PC-9 (cell line): ENCODE measurements around the gene TNFSF13B.

Source experiments
- EZH2 ChIP-seq: fragments of 200-600 bp; sonication (generic); IDR thresholded peaks from 2 replicates; pipeline ENCODE4 v1.8.0; 2017; ENCODE audit warnings: antibody characterized with exemption, low read depth
- TF ChIP-seq, protein P1 (sequence below): fragments of 200-600 bp; sonication (generic); conservative IDR thresholded peaks from 2 replicates; pipeline ENCODE4 v1.6.1; 2017; ENCODE audit warnings: mixed run types, antibody characterized with exemption, mild to moderate bottlenecking, moderate library complexity

DNA sequence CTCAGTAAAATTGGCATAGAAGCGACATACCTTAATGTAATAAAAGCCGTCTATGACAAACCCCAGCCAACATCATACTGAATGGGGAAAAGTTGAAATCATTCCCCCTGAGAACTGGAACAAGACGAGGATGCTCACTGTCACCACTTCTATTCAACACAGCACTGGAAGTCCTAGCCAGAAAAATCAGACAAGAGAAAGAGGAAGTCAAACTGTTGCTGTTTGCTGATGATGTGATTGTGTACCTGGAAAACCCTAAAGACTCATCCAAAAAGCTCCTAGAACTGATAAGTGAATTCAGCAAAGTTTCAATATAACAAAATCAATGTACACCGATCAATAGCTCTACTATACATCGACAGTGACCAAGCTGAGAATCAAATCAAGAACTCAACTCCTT lies 63.3 kb downstream of the TNFSF13B start:
- TF ChIP-seq, protein P1, sequence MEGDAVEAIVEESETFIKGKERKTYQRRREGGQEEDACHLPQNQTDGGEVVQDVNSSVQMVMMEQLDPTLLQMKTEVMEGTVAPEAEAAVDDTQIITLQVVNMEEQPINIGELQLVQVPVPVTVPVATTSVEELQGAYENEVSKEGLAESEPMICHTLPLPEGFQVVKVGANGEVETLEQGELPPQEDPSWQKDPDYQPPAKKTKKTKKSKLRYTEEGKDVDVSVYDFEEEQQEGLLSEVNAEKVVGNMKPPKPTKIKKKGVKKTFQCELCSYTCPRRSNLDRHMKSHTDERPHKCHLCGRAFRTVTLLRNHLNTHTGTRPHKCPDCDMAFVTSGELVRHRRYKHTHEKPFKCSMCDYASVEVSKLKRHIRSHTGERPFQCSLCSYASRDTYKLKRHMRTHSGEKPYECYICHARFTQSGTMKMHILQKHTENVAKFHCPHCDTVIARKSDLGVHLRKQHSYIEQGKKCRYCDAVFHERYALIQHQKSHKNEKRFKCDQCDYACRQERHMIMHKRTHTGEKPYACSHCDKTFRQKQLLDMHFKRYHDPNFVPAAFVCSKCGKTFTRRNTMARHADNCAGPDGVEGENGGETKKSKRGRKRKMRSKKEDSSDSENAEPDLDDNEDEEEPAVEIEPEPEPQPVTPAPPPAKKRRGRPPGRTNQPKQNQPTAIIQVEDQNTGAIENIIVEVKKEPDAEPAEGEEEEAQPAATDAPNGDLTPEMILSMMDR, result no peak
- no peak for TF ChIP-seq EZH2
